GM18907 (cell line): Measurements from ENCODE around the gene TMEM61.
"Not testable (repeated sequence)": the region's sequence is repeated elsewhere in the genome, so short reads cannot be mapped to it uniquely, and the experiment has no call there.

ENCODE experiments used
- ATAC-seq: cut with Tn5 transposase; IDR thresholded peaks from one replicate; pipeline ENCODE4 v1.9.1; 2021; ENCODE audit warnings: mild to moderate bottlenecking, moderate library complexity; ENCODE audit not compliant: unreplicated experiment

The TMEM61 gene

DNA sequence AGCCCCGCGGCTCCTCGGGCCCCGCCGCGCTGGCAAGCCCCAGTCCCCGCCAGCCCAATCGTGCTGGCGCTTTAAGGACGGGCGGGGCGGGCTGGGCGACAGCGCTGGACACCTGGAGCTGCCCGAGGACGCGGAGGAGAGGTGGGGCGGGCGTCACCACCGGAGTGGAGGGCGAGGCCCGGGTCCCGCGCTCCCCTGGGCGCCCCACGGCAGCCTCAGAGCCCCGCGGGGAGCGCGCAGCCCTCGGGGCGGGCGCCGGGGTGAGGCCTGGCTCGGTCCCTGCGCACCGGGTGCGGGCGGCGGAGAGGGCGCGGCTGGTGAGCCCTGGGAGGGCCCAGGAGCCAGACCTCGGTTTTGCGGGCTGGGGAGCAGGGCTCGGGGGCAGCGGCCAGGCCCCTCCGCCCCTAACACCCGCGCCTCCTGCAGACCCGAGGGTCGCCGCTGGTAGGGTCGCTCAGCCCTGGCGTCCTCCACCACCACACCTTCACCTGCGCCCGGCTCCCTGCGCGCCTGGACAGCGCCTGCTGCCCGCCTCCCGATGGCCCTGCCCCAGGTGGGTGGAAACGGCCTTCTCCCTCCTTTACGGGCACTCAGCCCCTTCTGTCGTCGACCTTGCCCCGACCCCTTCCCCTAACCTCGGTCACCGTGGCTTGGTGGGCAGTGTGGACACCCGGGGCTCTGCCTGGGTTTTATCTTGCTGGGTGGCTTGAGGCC lies at the start of gene TMEM61:
Gene TMEM61, plus strand, starts transcription at position 101 of the 714 bp plus-strand sequence. Its CDS starts 438 bp downstream, at position 539.
- no peak for ATAC-seq

DNA sequence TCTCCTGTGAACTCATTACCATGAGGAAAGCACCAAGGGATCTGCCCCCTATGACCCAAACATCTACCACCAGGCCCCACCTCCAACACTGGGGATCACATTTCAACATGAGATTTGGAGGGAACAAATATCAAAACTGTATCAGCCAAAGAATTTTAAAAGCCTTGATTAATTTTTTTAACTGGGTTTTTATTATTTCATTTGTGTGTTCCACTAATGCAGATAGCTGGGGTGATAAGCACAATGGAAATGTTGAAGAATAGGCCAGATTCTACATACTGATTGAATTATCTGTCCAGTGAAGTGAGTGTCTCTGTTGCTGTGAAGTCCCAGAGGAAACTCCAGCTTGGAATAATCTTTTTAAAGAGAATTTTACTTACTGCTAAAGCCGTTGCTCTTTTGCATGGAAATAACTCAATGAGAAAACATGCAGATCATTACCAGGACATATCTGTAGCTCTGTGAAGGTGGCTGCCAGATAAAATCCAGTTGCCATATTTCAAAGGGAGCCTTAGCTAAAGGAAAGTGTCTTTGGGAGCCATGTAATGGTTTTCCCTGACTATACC lies 49.1 kb upstream of the TMEM61 start:
- ATAC-seq, result no peak

DNA sequence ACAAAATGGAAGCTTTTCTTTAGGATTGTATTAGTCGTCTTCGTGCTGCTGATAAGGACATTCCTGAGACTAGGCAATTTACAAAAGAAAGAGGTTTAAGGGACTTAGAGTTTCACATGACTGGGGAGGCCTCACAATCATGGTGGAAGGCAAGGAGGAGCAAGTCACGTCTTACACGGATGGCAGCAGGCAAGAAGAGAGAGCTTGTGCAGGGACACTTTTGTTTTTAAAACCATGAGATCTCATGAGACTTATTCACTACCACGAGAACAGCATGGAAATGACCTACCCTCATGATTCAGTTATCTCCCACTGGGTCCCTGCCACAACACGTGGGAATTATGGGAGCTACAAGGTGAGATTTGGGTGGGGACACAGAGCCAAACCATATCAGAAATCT lies 46.3 kb upstream of the TMEM61 start:
- ATAC-seq, result not testable (repeated sequence)

DNA sequence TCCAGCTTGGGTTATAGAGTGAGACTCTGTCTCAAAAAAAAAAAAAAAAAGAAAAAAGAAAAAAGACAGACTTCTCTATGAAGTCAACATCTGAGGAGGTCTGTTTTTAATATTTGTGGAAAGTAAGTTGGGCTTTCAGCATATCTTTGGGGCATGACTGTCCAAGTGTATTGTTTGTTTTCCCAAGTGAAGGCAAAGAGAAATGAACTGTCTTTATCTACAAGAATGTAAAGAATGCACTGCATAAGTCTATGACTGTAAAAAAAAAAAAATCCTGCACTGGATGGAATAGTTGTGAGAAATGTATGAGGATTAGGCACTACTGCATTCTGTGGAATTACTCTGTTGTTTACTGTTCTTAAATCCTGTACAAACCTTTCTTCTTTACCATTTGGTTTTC lies 45.6 kb upstream of the TMEM61 start:
- ATAC-seq, result no peak

DNA sequence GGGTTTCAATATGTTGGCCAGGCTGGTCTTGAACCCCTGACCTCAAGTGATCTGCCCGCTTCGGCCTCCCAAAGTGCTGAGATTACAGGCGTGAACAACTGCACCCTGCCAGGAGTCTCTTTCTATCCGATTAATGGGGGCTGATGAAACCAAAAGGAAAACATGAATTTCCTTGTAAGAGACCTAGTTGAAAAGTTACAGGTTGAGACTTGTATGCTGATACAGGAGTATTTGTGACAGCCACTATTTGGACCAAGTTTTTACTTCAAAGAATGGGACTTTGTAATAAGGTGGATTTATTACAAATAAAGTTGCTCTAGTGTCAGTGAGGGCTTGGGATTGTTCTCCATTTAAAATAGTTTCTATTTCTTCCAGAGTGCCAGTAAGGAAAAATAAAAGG lies 43.6 kb upstream of the TMEM61 start:
- ATAC-seq, result no peak

DNA sequence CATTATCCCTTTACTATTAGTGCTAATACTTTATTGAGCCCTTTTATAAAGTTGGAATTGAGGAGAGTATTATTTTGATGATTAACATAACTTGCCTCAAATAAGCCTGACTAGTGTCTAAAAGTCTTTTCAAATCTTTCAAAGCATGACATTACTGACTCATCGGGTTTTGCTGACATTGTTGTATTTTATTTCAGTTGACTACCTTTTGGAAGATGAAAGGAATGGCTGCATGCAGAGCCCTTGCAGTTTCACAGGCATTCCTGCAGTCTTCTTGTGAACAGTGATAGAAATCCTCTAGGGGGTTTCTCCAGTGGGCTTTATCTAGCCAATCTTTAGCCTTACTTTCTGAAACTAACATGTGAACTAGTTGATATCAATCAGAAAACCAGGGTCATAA lies 43.0 kb upstream of the TMEM61 start:
- ATAC-seq, result no peak

DNA sequence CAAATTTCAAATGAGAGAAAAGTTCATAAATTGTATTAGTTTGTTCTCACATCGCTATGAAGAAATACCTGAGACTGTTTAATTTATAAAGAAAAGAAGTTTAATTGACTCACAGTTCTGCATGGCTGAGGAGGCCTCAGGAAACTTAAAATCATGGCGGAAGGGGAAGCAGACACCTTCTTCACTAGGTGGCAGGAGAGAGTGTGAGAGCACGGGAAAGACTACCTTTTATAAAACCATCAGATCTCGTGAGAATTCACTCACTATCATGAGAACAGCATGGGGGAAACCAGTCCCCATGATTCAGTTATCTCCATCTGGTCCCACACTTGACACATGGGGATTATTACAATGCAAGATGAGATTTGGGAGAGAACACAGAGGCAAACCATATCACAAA lies 41.5 kb upstream of the TMEM61 start:
- ATAC-seq, result not testable (repeated sequence)

DNA sequence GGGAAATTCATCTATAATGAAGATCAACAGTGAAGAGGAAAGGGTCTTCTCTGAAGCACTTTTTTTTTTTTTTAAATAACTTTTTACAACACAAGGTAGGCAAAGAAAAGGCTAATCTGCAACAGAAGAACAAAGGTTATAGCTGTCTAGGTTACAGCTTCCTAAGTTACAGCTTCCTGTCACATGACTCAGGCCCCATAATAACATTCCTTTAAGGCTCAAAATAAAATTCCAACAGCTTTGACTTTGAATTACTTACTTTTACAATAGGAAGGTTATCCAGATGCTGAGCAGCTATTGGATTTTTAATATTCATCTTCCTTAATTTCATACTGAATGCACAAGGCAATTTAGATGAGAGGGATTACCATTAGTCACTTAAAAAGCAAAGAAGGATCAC lies 40.4 kb upstream of the TMEM61 start:
- ATAC-seq, result no peak

DNA sequence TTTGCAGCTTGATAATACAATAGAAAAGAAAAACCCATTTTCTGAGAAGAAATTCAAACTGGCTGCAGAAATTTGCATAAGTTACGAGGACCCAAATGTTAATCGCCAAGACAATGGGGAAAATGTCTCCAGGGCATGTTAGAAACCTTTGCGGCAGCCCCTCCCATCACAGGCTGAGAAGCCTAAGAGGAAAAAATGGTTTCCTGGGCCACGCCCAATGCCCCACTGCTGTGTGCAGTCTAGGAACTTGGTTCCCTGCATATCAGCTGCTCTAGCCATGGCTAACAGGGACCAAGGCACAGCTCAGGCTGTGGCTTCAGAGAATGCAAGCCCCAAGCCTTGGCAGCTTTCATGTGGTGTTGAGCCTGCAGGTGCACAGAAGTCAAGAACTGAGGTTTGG lies 37.5 kb upstream of the TMEM61 start:
- no peak for ATAC-seq

DNA sequence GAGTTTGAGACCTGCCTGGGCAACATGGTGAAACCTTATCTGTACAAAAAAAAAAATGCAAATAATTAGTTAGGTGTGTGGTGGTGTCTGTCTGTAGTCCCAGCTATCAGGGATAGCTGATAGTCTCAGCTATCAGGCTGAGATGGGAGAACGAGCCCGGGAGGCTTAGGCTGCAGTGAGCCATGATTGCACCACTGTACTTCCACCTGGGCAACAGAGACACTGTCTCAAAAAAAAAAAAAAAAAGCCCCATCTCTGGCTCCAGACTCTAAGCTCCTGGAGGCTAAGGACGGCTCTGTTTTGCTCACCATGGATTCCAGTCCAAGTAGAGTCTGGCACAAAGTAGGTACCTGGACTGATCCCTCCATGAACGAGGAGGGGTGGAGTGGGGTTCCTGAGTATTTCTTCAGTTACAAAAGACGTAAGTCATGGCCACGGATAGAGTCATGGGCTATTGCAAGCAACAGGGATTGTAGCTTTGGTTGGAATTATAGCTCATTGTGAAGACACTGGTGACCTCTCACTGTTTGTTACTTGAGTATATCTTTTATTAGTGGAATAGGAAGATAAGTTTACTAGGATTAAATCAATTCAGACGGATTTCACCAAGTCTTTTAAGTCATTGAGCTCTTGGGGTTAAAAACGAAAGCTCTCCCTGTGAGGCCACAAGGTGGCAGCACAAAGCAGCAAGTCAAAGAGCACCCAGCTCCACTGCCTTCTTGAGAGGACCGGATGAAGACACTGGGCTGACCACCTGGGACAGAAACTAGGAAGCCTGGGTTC lies 35.6 kb upstream of the TMEM61 start:
- peak; percentile 69 for ATAC-seq

DNA sequence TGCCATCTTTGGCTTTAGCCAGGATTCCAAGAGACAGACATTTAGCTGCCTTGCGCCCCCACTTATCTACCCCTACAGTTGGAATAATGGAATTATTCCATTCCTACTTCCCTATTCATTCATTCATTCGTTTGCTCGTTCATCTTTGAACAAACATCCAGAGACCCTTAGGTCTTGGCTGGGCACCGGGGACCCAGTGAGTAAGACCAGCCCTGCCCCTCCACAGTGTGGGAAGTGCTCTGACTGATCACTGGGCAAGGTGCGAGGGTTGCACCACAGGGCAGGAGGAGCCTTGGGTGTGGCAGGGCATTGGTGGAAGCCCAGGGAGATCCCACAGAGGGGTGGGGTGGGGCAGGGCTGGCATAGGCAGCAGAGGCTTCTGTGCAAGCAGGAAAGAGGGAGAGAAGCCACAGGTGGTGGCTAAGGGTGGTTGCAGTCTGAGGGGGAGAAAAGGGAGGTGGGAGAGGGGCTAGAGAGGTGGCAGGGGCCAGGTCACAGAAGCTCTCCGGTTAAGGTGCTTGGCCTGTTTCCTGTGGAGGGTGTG lies 35.0 kb upstream of the TMEM61 start:
- no peak for ATAC-seq

DNA sequence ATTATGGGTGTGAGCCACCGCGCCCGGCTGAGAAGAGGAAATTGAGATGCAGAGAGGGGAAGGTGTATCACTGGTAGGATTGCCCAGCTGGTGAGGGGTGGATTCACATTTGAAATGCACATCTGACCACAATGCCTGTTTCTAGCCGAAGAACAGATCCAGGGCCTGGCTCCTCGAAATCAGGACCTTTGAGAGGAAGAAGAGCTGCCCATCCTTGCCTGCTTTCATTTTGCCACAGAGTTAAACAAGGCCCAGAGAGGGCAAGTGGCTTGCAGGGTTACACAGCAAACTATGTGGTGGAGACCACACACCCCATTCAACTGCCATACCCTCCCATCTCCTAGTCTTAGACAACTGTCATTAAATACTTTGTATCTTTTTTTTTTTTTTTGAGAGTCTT lies 32.9 kb upstream of the TMEM61 start:
- no peak for ATAC-seq

DNA sequence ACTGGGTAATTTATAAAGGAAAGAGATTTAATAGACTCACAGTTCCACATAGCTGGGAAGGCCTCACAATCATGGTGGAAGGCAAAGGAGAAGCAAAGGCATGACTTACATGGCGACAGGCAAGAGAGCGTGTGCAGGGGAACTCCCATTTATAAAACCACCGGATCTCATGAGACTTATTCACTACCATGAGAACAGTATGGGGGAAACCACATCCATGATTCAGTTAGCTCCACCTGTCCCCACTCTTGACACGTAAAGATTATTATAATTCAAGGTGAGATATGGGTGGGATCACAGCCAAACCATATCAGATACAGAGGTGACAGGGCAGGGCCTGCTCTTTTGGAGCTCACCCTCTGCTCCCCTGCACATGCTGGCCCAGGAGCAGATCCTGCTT lies 31.4 kb upstream of the TMEM61 start:
- no peak for ATAC-seq

DNA sequence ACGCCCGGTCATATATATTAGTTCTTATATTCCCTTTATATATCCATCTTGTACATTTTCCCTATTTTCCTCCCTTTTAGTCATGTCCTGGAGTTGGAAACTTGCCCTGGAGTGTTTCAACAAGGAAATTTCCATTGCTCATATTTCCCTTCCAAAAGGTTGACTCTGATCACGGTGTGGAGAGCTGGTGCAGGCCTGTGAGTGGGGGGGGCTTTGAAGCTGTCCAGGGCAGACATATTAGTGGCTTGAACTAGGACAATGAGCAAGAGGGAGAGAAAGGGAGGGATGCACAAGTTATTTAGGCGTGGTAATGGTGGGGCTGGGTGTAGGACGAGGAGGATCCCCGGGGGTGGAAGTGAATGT lies 30.4 kb upstream of the TMEM61 start:
- ATAC-seq, result no peak

DNA sequence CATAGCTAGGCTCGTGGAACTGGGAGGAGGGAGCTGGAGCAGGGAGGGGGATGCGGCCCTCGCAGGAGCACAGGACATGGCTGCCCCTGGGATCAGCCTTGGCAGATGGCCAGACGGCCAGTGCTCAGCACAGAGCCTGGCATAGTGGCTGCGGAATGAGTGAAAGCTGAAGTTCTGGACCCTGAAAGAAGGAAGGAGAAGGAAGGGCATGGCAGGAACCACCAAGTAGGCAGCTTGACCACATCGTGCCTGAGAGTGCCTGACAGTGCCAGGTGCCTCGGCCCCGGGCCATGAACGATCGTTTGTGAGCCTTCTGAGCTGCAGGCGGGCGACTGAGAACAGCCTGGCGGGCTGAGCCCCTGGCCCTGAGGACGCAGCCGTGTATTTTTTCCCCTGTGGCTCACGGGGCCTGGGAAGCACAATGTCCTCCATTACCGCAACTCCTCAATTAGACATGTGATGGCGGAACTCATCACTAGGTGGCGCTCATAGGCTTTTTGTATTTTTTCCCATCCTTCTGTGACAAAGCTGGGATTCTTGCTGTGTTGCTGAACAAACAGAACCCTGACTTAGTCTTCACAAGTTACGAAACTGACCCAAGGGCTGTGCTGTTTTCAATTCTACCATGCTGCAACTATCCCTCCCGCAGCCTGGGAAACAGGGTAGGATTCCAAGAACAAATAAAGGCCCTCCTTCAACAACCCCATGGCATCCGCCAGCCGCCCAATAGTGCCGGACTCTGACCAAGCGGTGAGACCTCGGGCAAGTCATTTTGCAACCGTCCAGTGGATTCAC lies 29.9 kb upstream of the TMEM61 start:
- peak; percentile 63 for ATAC-seq

DNA sequence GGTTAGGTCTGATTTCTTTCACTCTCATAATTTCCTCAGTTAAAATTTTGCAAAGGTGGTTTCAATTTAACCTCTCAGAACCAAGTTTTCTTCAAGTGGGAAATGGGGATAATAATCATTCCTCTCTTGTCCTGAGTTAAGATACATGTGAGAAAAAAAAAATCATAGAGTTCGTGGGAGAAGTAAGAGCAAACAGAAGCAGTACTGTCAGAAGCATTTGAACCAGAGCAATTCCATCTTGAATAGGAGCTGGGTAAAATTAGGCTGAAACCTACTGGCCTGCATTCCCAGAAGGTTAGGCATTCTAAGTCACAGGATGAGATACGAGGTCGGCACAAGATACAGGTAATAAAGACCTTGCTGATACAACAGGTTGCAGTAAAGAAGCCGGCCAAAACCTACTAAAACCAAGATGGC lies 28.6 kb upstream of the TMEM61 start:
- ATAC-seq, result no peak

DNA sequence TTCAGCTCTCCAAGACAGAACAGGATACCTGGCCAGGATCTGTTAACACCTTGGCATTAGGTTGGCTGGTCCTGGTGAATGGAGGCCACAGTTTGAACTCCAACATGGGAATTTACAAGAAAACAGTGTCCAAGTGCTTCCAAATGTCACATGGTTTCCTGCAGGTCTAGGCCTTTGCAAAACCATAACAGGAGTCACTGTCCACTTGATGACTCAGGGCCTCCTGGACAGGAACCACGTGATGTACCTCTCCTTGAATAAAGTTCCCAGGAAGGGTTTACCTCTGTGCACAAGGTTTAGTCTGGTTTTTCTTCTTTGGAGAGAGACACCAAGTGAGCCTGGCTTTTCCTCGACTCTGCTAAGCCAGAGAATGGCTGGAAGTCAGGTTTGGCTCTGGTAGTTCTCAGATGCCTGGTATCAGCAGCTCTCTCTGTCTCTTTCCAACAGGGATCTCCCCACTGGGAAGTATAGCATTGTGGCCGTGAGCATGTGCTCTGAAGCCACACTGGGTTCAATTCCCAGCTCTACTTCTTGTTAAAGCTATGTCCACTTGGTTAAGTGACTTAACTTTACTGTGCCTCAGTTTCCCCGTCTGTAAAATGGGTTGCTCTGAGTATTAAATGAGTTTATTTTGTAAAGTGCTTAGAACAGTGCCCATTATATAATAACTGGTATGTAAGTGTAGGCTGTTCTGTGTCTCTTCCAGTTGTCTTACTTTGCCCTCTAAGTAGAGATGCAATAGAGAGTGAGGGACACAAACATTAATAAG lies 27.3 kb upstream of the TMEM61 start:
- ATAC-seq, result no peak

DNA sequence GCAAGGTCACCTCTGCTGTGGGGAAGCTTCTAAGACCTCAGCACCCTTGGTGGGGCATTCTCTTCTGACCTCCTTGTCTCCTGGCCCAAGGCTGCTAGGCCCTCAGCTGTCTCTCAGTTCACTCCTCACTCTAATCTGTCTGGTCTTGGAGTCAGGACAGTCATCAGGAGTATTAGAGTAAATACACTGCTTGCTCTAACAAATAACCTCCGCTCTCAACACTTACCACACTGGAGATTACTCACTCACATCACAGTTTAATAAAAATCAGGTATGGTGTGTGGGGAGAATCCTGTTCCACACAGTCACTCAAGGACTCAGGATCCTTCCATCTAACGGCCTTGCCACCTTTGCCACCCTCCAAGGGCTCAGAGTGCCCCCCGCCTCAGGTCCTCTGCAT lies 26.6 kb upstream of the TMEM61 start:
- no peak for ATAC-seq

DNA sequence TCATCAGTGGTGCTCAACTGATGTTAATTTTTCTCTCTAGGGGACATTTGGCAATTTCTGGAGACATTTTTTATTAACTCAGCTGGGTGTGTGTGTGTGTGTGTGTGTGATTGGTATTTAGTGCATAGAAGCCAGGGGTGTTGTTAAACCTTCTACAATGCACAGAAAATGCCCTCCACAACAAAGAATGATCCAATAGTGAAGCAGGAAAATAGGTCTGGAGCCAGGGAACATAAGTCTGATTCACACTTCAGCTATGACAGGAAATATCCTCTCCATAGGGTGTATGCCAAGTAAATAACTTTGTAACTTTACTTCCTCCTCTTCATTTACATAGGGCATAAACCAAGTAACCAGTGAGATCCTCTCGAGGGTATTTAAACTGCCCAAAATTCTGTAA lies 25.1 kb upstream of the TMEM61 start:
- ATAC-seq, result no peak

DNA sequence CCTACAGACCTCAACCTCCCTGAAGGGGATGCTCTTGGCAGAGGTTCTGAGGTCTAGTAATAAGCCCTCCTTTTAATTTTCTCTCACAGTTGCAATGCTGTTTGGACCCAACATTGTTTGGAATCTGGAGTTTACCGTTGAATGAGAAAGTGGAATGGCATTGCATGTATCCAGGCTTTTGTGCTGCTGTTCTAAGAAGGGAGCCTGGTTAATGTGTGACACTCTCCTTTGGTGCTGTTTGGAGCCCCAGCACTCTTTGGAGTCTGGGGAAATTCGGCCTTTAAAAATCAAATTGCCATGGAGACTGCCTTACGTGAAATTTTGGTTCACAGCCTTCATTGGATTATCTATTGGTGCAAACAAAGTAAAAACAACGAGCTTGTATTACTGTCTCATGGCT lies 23.7 kb upstream of the TMEM61 start:
- ATAC-seq, result no peak
